ENCODE data around the gene MRAP.
"Not testable (repeated sequence)": the region's sequence is repeated elsewhere in the genome, so short reads cannot be mapped to it uniquely, and the experiment has no call there.

Gene MRAP

GRCh38 chr21:32298658-32299081 lies at the start of gene MRAP:
Gene MRAP, plus strand, starts transcription at chr21:32298855. Its CDS starts 117 bp downstream, at chr21:32298972.
- no peak for DNase-seq
- TF ChIP-seq POLR2A (IDR thresholded peaks at IDR 0.05; ENCODE audit: low read length) (no peak), GATA1 (IDR thresholded peaks at IDR 0.05; ENCODE audit: low read depth, low read length) (no peak)

- no peak for DNase-seq
- TF ChIP-seq GATA1 (IDR thresholded peaks at IDR 0.05; ENCODE audit: low read depth, low read length) = no peak
- no peak for TF ChIP-seq POLR2A (IDR thresholded peaks at IDR 0.05; ENCODE audit: low read length)
Observed at GRCh38 chr21:32249511-32250280, 49.0 kb upstream of the MRAP start.

- TF ChIP-seq POLR2A (IDR thresholded peaks at IDR 0.05; ENCODE audit: low read length) = no peak
- TF ChIP-seq GATA1 (IDR thresholded peaks at IDR 0.05; ENCODE audit: low read depth, low read length) = no peak
- no peak for DNase-seq
Observed at GRCh38 chr21:32252136-32252535, 46.5 kb upstream of the MRAP start.

- no peak for DNase-seq
- no peak for TF ChIP-seq POLR2A (IDR thresholded peaks at IDR 0.05; ENCODE audit: low read length)
Observed at GRCh38 chr21:32253215-32253641, 45.4 kb upstream of the MRAP start.

- DNase-seq = no peak
Observed at GRCh38 chr21:32256251-32256650, 42.4 kb upstream of the MRAP start.

GRCh38 chr21:32256873-32257620 lies 41.6 kb upstream of the MRAP start:
- DNase-seq = no peak
- no peak for TF ChIP-seq POLR2A (IDR thresholded peaks at IDR 0.05; ENCODE audit: low read length)
- no peak for TF ChIP-seq GATA1 (IDR thresholded peaks at IDR 0.05; ENCODE audit: low read depth, low read length)

More at GRCh38 chr21:32256251-32256650, 42.4 kb upstream of the MRAP start:
- no peak for TF ChIP-seq GATA1 (IDR thresholded peaks at IDR 0.05; ENCODE audit: low read depth, low read length)

GRCh38 chr21:32257962-32258785 lies 40.5 kb upstream of the MRAP start:
- no peak for TF ChIP-seq GATA1 (IDR thresholded peaks at IDR 0.05; ENCODE audit: low read depth, low read length)
- no peak for TF ChIP-seq POLR2A (IDR thresholded peaks at IDR 0.05; ENCODE audit: low read length)
- peak; percentile 62 to 75 for DNase-seq

- DNase-seq = not testable (repeated sequence)
Observed at GRCh38 chr21:32258786-32259048, 39.9 kb upstream of the MRAP start.

GRCh38 chr21:32260130-32260529 lies 38.5 kb upstream of the MRAP start:
- no peak for DNase-seq
- TF ChIP-seq POLR2A (IDR thresholded peaks at IDR 0.05; ENCODE audit: low read length) (no peak), GATA1 (IDR thresholded peaks at IDR 0.05; ENCODE audit: low read depth, low read length) (no peak)

GRCh38 chr21:32261929-32262328 lies 36.7 kb upstream of the MRAP start:
- TF ChIP-seq GATA1 (IDR thresholded peaks at IDR 0.05; ENCODE audit: low read depth, low read length) = no peak
- TF ChIP-seq POLR2A (IDR thresholded peaks at IDR 0.05; ENCODE audit: low read length) = no peak
- no peak for DNase-seq

- not testable (repeated sequence) for DNase-seq
Observed at GRCh38 chr21:32265321-32265720, 33.3 kb upstream of the MRAP start.

- no peak for TF ChIP-seq POLR2A (IDR thresholded peaks at IDR 0.05; ENCODE audit: low read length)
- TF ChIP-seq GATA1 (IDR thresholded peaks at IDR 0.05; ENCODE audit: low read depth, low read length) = no peak
- DNase-seq = no peak
Observed at GRCh38 chr21:32270748-32271147, 27.9 kb upstream of the MRAP start.

GRCh38 chr21:32276671-32277070 lies 22.0 kb upstream of the MRAP start:
- DNase-seq = no peak
- TF ChIP-seq POLR2A (IDR thresholded peaks at IDR 0.05; ENCODE audit: low read length) (no peak), GATA1 (IDR thresholded peaks at IDR 0.05; ENCODE audit: low read depth, low read length) (no peak)

GRCh38 chr21:32278103-32278502 lies 20.6 kb upstream of the MRAP start:
- TF ChIP-seq GATA1 (IDR thresholded peaks at IDR 0.05; ENCODE audit: low read depth, low read length) (no peak), POLR2A (IDR thresholded peaks at IDR 0.05; ENCODE audit: low read length) (no peak)
- peak; percentile 38 to 46 for DNase-seq
